Kidney tubule cell (primary cell): ENCODE measurements around the gene CTXN1.
"Not testable (repeated sequence)": the region's sequence is repeated elsewhere in the genome, so short reads cannot be mapped to it uniquely, and the experiment has no call there.

Experiments used
- DNase-seq: peaks from one replicate; pipeline ENCODE4 v3.0.0-alpha.2; 2018; ENCODE audit warnings: low spot score

CTXN1 gene

DNA sequence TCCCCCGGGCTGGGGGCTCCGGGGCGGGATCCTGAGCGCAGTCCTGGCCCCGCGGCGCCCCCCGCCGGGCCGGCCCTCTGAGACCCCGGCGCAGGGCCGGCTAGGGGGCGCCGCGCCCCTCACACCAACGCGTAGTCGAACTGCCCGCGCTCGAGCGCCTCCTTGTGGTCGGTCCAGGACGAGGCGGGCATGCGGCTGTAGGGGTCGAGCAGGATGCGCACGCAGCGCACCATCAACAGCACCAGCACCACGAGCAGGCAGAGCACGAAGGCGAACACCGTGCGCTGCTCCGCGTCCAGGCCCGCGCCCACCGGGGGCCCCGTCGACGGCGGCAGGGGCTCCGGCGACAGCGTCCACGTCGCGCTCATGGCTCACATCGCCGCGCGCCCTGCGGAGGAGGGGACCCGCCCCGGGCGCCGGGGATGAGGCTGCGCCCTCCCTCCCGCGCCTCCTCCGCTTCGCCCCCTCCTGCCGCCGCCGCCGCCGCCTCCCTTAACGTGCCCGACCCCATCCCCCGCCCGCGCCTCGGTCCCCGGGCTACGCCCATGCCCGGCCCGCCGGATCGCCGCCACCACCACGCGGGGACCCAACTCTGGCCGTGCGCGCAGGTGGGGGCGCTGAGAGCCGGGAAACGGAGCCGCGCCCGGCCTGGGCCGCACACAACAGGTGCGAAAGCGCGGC is 624 bp downstream of the CTXN1 start:
- peak; percentile 77 for DNase-seq

- DNase-seq: no peak
Observed at GRCh38 chr19:7924651-7925170, 1.2 kb downstream of the CTXN1 start.

DNA sequence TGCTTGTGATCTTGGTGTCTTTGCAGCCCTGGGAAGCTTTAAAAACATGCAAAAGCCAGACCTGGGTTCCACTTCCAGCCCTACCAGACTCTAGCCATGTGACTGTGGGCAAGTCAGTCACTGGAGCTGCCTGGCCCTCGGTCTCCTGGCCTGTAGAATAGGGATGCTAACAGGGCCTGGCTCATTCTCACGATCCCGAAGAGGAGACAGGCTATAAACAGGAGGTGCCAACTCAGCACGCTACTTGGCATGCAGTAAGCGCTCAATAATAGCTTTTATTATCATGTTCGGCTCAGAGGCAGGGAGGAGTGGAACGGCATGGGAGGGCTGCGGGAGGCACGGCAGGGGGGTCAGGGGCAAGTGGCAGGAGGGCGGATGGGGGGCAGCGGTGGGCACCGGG is 1.7 kb downstream of the CTXN1 start:
- DNase-seq: no peak

DNA sequence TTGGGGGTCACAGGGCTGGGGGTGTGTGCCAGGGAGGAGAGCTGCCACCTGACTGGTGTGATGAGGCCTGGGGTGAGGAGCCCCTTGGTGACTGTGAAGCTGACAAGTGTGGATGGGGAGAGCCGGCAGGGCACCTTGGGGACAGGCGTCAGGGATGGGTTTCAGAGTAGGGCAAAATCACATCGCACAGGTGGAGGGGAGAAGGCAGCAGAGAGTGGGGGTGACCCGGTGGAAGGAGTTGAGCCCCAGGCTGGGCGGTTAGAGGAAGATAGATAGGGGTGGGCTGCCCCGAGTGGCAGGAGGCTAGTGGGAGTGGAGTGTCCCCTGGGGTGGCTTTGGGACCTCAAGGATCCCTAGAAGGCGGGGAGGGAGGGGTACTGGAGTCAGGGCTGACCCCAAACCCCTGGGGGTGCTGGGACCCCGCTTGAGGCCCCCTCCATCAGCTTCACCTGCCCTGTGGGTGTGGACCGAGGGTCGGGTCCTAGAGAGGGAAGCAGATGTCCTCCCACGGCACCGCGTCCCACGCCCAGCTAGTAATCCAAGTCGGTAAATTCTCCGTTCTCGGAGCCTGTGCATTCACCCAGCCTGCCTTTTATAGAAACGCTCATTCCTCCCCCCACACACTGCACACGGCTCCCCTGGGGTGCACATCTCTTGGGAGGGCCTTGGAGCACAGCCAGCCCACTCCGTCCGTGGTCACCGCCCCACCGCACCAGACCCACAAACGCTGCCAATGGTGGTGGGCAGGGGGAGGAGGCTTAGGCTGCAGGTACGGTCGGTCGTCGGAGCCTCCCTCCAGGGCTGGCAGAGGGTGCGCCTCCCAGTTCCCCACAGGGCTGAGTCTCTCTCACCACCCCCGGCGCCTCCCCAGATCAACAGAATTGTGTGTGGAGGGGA is 2.4 kb downstream of the CTXN1 start:
- no peak for DNase-seq

- no peak for DNase-seq
Observed at GRCh38 chr19:7922836-7923195, 3.1 kb downstream of the CTXN1 start.

GRCh38 chr19:7921967-7922835 is 3.7 kb downstream of the CTXN1 start:
- no peak for DNase-seq

GRCh38 chr19:7921302-7921966 is 4.5 kb downstream of the CTXN1 start:
- DNase-seq: no peak

DNA sequence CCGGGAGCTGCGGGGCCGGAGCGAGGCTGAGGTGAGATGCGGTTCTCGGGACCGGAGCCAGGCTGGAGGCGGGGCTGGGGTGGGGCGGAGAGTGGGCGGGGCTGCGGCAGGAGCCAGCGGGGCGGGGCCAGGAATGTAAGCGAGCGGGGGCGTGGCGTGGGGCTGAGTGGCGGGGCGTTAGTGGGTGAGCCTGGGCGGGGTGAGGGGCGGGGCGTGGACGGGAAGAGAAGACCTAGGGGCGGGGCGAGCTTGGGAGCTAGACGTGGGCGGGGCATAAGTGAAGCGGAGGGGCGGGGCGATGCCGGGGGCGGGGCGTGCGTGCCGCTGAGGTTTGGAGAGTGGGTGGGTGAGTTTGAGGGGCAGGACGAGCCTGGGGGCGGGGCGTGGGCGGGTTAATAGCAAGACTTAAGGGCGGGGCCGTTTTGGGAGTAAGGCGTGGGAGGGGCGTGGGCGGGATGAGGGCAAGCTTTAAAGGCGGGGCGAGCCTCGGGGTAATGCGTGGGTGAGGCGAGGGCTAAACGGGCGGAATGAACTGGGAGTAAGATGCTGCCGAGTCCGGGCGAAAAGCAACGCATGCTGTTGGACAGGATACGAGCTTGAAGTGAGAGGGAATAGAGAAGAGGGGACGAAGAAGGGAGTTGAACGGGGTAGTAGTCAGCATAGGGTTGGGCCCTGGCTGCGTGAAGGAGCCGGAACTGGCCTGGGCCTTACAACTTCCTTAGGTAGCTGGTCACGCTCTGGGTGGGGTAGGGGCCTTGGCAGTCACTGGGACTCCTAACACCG is 5.2 kb downstream of the CTXN1 start:
- peak; percentile 93 for DNase-seq

- DNase-seq: peak; percentile 96
Observed at GRCh38 chr19:7919610-7920518, 6.1 kb downstream of the CTXN1 start, which contains the start of gene SNAPC2. Gene SNAPC2 (plus strand): TSS chr19:7920338. CDS start chr19:7920367, 29 bp downstream.

DNA sequence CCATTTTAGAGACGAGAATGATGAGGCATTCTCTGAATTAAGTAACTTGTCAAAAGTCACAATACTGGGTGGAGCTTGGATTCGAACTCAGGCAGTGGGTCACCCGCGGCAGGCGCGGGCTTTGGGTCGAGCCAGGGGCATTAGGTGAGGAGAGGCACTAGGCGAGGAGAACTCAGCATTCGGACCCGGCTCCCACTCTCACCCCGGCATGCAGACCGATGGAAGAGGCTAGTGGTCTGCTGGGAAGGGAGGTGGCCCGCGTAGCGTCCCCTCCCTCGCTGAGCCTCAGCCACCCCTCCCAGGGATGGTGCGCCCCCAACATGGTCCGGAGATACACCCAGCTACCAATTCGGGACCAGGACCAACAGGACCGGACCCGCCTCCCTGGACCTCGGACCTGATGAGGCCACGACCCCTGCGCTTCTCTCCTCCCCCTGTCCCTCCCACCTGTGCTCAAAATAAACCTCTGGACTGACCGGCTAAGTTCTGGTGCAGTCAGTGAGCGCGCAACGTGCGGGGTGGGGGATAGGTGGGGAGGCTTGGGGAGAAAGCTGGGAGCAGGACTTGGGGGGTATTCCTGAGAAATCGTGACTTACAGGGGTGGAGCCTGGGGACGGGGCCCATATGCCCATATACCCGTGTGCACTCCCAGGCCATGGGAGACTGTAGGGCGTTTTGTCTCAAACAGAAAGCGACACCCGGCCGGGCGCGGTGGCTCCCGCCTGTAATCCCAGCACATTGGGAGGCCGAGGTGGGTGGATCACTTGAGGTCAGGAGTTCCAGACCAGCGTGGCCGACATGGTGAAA is 7.1 kb downstream of the CTXN1 start:
- DNase-seq: no peak

- DNase-seq: not testable (repeated sequence)
Observed at GRCh38 chr19:7918062-7918614, 7.8 kb downstream of the CTXN1 start.

GRCh38 chr19:7917267-7918061 is 8.5 kb downstream of the CTXN1 start:
- peak; percentile 56 for DNase-seq

DNA sequence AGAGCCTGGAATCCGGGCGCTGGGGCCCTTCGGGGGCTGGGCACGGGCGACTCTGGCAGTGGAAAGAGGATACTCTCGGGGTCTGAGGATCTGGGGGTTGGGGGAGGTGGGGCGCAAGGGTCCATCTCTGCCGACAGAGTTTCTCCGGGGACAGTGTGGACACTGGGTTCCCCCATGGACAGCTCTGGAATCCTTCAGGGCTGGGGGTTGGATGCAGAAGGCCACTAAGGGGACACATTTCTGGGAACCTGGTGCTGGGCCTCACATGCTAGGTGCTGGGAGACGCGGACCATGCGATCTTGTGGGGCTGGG is 9.0 kb downstream of the CTXN1 start:
- DNase-seq: no peak

GRCh38 chr19:7916103-7916954 is 9.6 kb downstream of the CTXN1 start:
- DNase-seq: peak; percentile 48

GRCh38 chr19:7915250-7916102 is 10.5 kb downstream of the CTXN1 start:
- DNase-seq: no peak

GRCh38 chr19:7914598-7915045 is 11.3 kb downstream of the CTXN1 start, which contains the start of gene TGFBR3L:
Gene TGFBR3L (plus strand): TSS chr19:7914830.
- no peak for DNase-seq
